OCI-LY1 (cell line): ENCODE measurements around the gene NATD1.

Experiments
- CTCF ChIP-seq: fragments of 200-600 bp; sonication (generic), shearing (Covaris generic); IDR thresholded peaks from 2 replicates; pipeline ENCODE4 v1.5.1; 2017; ENCODE audit warnings: mild to moderate bottlenecking, antibody characterized with exemption, low read length, moderate library complexity, mixed read lengths
- EZH2 ChIP-seq: fragments of 200-600 bp; sonication (generic), shearing (Covaris generic); IDR thresholded peaks from 2 replicates; pipeline ENCODE4 v1.8.0; 2017; ENCODE audit warnings: borderline replicate concordance, mixed run types, mild to moderate bottlenecking, antibody characterized with exemption, low read length, moderate library complexity, mixed read lengths

- TF ChIP-seq CTCF, result no peak
- no peak for TF ChIP-seq EZH2
Observed at GRCh38 chr17:21202512-21202911, 50.7 kb downstream of the NATD1 start.
